HepG2 (cell line): ENCODE data around the gene ZNF234. TPM values are rescaled to one million over a fixed set of nuclear protein-coding genes. Genes with fewer than 3 reads are reported as not detected.

Experiments used
- ASH2L ChIP-seq: fragments of 300-600, 200-600 bp; sonication (generic); IDR thresholded peaks from 2 replicates; pipeline ENCODE4 v1.7.0; 2017; ENCODE audit warnings: low read depth, mild to moderate bottlenecking, moderate library complexity, mixed read lengths, low read length; ENCODE audit not compliant: insufficient read length
- FOXP4 ChIP-seq: sonication (generic); formaldehyde crosslinking; IDR thresholded peaks from 2 replicates; pipeline ENCODE4 v1.4.0; 2020; ENCODE audit warnings: missing genetic modification reagents
- IRF9 ChIP-seq: sonication (generic); formaldehyde crosslinking; IDR thresholded peaks from 2 replicates; pipeline ENCODE4 v1.8.0; 2022; ENCODE audit warnings: missing genetic modification reagents, mild to moderate bottlenecking, borderline replicate concordance
- KLF13 ChIP-seq: sonication (generic); formaldehyde crosslinking; IDR thresholded peaks from 2 replicates; pipeline ENCODE4 v1.4.0; 2020; ENCODE audit warnings: mild to moderate bottlenecking, missing genetic modification reagents
- NRL ChIP-seq: sonication (generic); formaldehyde crosslinking; IDR thresholded peaks from 2 replicates; pipeline ENCODE4 v1.5.0; 2020; ENCODE audit warnings: missing genetic modification reagents, mild to moderate bottlenecking, moderate library complexity, borderline replicate concordance
- RBM39 ChIP-seq: fragments of 200-400 bp; formaldehyde crosslinking; IDR thresholded peaks from one replicate; pipeline ENCODE4 v1.6.1; 2018; ENCODE audit warnings: antibody characterized with exemption, mild to moderate bottlenecking, low read depth, low read length; ENCODE audit not compliant: poor library complexity, severe bottlenecking
- RFXAP ChIP-seq: sonication (generic); formaldehyde crosslinking; IDR thresholded peaks from 2 replicates; pipeline ENCODE4 v1.4.0; 2020; ENCODE audit warnings: missing genetic modification reagents, borderline replicate concordance
- SMAD1 ChIP-seq: sonication (generic); formaldehyde crosslinking; IDR thresholded peaks from 2 replicates; pipeline ENCODE4 v1.4.0; 2020; ENCODE audit warnings: missing genetic modification reagents, low read depth, mild to moderate bottlenecking, borderline replicate concordance
- TBP ChIP-seq: sonication (generic); formaldehyde crosslinking; IDR thresholded peaks from 2 replicates; pipeline ENCODE4 v1.5.0; 2020; ENCODE audit warnings: missing genetic modification reagents
- TBX2 ChIP-seq: sonication (generic); formaldehyde crosslinking; IDR thresholded peaks from 2 replicates; pipeline ENCODE4 v1.5.0; 2020; ENCODE audit warnings: missing genetic modification reagents, mild to moderate bottlenecking, borderline replicate concordance
- TCF7L2 ChIP-seq: IDR thresholded peaks from 2 replicates; pipeline ENCODE4 v1.6.1; 2011; ENCODE audit warnings: mild to moderate bottlenecking, low read depth, low read length, moderate library complexity
- ZMYM4 ChIP-seq: sonication (generic); formaldehyde crosslinking; IDR thresholded peaks from 2 replicates; pipeline ENCODE4 v1.8.1; 2023; ENCODE audit warnings: mild to moderate bottlenecking, missing genetic modification reagents
- ZNF30 ChIP-seq: sonication (generic); formaldehyde crosslinking; IDR thresholded peaks from 2 replicates; pipeline ENCODE4 v1.5.0; 2020; ENCODE audit warnings: mild to moderate bottlenecking, missing genetic modification reagents
- ZNF326 ChIP-seq: sonication (generic); formaldehyde crosslinking; IDR thresholded peaks from 2 replicates; pipeline ENCODE4 v1.4.0; 2020; ENCODE audit warnings: missing genetic modification reagents, borderline replicate concordance
- ZNF44 ChIP-seq: sonication (generic); formaldehyde crosslinking; IDR thresholded peaks from 2 replicates; pipeline ENCODE4 v1.5.1; 2020; ENCODE audit warnings: mild to moderate bottlenecking, missing genetic modification reagents
- ZNF589 ChIP-seq: sonication (generic); formaldehyde crosslinking; conservative IDR thresholded peaks from 2 replicates; pipeline ENCODE4 v1.8.0; 2022; ENCODE audit warnings: mild to moderate bottlenecking, moderate library complexity, missing genetic modification reagents
- ZNF597 ChIP-seq: sonication (generic); formaldehyde crosslinking; IDR thresholded peaks from 2 replicates; pipeline ENCODE4 v1.5.0; 2020; ENCODE audit warnings: missing genetic modification reagents
- ZNF7 ChIP-seq: IDR thresholded peaks from 2 replicates; pipeline ENCODE4 v1.6.1; 2016; ENCODE audit warnings: missing biosample characterization, missing genetic modification reagents
- polyA plus RNA-seq, 8 experiments: library from polyadenylated mRNA; depleted of rRNA in 3 of 8; stranded (reverse) in 7 of 8; unstranded in 1 of 8; fragments of >200 nt; fragmentation: Illumina TruSeq in 4 of 8; extraction: Trizol in 4 of 8; gene quantifications; 2 replicates each; pipeline versions ENCODE4 v1.2.1 to v1.2.3, GENCODE V29; 2011 to 2016; ENCODE audit warnings: low read depth in 4 of 8, missing spikeins in 1 of 8, mixed read lengths in 1 of 8; ENCODE audit not compliant: insufficient read depth in 1 of 8
- total RNA-seq, 5 experiments: library from RNA; depleted of rRNA; stranded (reverse); fragments of >200 nt; fragmentation: Illumina TruSeq; extraction: Trizol; gene quantifications; 2 replicates each; pipeline ENCODE4 v1.2.3, GENCODE V29; 2016; ENCODE audit warnings: low read depth in 1 of 5
- TF ChIP-seq, protein P1 (sequence below): IDR thresholded peaks from 2 replicates; pipeline ENCODE4 v1.4.0; 2020; ENCODE audit warnings: mild to moderate bottlenecking, missing genetic modification reagents
- TF ChIP-seq, protein P2 (sequence below): sonication (generic); formaldehyde crosslinking; conservative IDR thresholded peaks from 2 replicates; pipeline ENCODE4 v1.8.1; 2023; ENCODE audit warnings: missing genetic modification reagents

Gene ZNF234
- total and polyA plus RNA-seq, 2 of the 13 experiments (the other 11 are each of a cell fraction or from before 2014, with no cell fraction given) = 3.5 to 11.2 TPM

DNA sequence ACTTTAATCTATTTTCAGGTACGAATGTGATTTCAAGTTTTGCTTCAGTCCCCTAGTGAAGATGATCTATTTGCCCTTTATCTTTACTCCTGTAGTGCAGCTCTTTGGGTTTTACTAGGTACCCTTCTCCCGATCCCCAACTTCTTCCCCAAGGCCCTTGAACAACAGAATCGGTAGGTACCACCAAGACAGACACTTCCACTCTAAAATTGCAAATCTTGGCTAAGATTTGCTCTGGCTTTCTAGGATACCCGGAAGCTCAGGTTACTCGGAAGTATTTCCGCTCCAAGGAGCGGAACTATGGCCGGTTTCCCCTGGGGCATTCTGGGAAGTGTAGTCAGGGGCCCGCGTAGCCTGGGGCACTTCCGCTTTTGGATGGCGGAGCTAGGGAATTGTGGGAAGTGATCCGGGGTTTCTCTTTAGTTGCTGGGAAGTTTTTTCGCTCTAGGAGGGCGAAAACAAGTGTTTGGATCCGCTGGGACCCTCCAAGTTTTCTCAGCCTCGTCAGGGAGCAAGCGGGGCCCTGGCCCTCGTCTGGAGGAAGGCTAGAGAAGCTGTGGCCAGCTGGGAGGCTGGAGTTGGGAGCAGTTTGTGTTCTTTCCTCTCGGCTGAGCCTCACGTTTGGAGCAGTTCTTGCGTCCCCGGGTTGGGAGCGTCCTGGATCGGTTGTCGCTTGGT lies 65.9 kb downstream of the ZNF234 start (continued):
- TF ChIP-seq TBP (CRISPR knock-in tag) = no peak
- TF ChIP-seq FOXP4 = no peak
- no peak for TF ChIP-seq ZNF44 (CRISPR knock-in tag)
- TF ChIP-seq NRL (CRISPR knock-in tag) = no peak
- no peak for TF ChIP-seq RBM39
- TF ChIP-seq RFXAP (CRISPR knock-in tag) = 0 out of 2 replicates have a peak, but pooled peaks have one; percentile 49
- peak; percentile 61; the same call in 1 of the 2 replicates for TF ChIP-seq ZMYM4 (CRISPR knock-in tag)
- TF ChIP-seq ZNF589 (CRISPR knock-in tag) = no peak
- TF ChIP-seq TBX2 (CRISPR knock-in tag) = peak; percentile 60
- peak; percentile 58 for TF ChIP-seq ASH2L
- no peak for TF ChIP-seq ZNF597 (CRISPR knock-in tag)
- TF ChIP-seq KLF13 (CRISPR knock-in tag) = no peak
- no peak for TF ChIP-seq ZNF7 (CRISPR knock-in tag)
- TF ChIP-seq SMAD1 (CRISPR knock-in tag) = no peak
- TF ChIP-seq ZNF30 (CRISPR knock-in tag) = no peak
- TF ChIP-seq TCF7L2 = no peak
- TF ChIP-seq, protein P1, sequence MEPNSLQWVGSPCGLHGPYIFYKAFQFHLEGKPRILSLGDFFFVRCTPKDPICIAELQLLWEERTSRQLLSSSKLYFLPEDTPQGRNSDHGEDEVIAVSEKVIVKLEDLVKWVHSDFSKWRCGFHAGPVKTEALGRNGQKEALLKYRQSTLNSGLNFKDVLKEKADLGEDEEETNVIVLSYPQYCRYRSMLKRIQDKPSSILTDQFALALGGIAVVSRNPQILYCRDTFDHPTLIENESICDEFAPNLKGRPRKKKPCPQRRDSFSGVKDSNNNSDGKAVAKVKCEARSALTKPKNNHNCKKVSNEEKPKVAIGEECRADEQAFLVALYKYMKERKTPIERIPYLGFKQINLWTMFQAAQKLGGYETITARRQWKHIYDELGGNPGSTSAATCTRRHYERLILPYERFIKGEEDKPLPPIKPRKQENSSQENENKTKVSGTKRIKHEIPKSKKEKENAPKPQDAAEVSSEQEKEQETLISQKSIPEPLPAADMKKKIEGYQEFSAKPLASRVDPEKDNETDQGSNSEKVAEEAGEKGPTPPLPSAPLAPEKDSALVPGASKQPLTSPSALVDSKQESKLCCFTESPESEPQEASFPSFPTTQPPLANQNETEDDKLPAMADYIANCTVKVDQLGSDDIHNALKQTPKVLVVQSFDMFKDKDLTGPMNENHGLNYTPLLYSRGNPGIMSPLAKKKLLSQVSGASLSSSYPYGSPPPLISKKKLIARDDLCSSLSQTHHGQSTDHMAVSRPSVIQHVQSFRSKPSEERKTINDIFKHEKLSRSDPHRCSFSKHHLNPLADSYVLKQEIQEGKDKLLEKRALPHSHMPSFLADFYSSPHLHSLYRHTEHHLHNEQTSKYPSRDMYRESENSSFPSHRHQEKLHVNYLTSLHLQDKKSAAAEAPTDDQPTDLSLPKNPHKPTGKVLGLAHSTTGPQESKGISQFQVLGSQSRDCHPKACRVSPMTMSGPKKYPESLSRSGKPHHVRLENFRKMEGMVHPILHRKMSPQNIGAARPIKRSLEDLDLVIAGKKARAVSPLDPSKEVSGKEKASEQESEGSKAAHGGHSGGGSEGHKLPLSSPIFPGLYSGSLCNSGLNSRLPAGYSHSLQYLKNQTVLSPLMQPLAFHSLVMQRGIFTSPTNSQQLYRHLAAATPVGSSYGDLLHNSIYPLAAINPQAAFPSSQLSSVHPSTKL (CRISPR knock-in tag) = no peak; the same call in 1 of the 2 replicates
- TF ChIP-seq ZNF326 (CRISPR knock-in tag) = no peak
- TF ChIP-seq IRF9 (CRISPR knock-in tag) = no peak
- TF ChIP-seq, protein P2, sequence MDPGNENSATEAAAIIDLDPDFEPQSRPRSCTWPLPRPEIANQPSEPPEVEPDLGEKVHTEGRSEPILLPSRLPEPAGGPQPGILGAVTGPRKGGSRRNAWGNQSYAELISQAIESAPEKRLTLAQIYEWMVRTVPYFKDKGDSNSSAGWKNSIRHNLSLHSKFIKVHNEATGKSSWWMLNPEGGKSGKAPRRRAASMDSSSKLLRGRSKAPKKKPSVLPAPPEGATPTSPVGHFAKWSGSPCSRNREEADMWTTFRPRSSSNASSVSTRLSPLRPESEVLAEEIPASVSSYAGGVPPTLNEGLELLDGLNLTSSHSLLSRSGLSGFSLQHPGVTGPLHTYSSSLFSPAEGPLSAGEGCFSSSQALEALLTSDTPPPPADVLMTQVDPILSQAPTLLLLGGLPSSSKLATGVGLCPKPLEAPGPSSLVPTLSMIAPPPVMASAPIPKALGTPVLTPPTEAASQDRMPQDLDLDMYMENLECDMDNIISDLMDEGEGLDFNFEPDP (CRISPR knock-in tag) = no peak
